Measurements from ENCODE around the gene CHRM3. TPM values are rescaled to one million over a fixed set of nuclear protein-coding genes. Genes with fewer than 3 reads are reported as not detected.

Gene CHRM3
- total and polyA plus RNA-seq, 8 donors = 0.92 to 222 (median 4.6) TPM

DNA sequence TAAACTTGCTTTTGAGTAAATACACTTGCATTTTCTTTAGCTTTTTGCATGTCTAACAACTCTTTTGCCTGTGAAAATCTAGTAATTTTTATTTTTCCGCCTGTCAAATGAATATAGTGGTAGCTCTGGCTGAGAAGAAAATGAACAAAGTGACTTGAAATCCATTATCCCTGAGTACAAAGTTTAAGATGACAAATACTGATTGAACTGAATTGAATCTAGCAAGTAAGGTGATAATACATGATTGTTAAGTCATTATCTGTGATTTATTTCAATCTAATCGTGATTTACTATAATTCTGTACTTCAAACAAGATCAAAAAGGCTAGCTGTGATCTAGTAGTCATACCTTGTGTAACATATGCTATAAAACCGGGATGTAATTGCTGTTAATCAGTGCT lies 42.8 kb downstream of the CHRM3 start:
- 40 to 63% (median 55%) methylated on average over 3 of the region's 3 CpGs for WGBS, 5 donors
- Histone ChIP-seq H3K36me3 (no peaks in the 10 kb centered on the region), H3K9me3 (no peaks in the 10 kb centered on the region), H3K4me3 (no peak overlapping the region), H3K27me3 (no peaks in the 10 kb centered on the region), H3K27ac (no peak overlapping the region), H3K4me1 (peaks cover 0 to 28% (median 6%) of the 10 kb centered on the region in 4 donors)
- no peak for TF ChIP-seq EP300 (IDR thresholded peaks at IDR 0.05)
- no peak for TF ChIP-seq POLR2AphosphoS5 (IDR thresholded peaks at IDR 0.05)
- TF ChIP-seq POLR2A (IDR thresholded peaks at IDR 0.05) = no peak
- TF ChIP-seq, protein P1, sequence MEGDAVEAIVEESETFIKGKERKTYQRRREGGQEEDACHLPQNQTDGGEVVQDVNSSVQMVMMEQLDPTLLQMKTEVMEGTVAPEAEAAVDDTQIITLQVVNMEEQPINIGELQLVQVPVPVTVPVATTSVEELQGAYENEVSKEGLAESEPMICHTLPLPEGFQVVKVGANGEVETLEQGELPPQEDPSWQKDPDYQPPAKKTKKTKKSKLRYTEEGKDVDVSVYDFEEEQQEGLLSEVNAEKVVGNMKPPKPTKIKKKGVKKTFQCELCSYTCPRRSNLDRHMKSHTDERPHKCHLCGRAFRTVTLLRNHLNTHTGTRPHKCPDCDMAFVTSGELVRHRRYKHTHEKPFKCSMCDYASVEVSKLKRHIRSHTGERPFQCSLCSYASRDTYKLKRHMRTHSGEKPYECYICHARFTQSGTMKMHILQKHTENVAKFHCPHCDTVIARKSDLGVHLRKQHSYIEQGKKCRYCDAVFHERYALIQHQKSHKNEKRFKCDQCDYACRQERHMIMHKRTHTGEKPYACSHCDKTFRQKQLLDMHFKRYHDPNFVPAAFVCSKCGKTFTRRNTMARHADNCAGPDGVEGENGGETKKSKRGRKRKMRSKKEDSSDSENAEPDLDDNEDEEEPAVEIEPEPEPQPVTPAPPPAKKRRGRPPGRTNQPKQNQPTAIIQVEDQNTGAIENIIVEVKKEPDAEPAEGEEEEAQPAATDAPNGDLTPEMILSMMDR (IDR thresholded peaks at IDR 0.05) = no peak
- DNase-seq = no peak
- intact Hi-C loops (cut with DNase I; ENCODE audit: low total_unique reads) = no loop called here

DNA sequence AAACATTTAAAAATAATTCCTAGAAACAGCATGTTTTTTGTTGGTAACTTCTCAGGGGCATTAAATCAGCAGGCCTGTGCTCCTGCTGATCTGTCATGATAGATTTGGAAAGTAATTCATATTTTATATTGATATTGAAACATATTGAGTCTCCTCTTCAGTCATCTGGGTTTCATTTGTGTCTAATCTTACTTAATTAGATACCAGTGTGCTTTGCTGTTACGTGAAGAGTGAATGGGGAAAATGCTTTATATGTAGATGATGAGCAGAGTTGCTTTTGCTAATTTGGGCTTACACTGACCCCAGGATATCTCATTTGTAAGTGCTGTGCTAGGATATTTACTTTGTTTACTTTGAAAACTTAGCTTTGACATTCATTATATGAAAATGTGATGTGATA lies 45.9 kb downstream of the CHRM3 start:
- Histone ChIP-seq H3K36me3 (no peaks in the 10 kb centered on the region), H3K27ac (no peak overlapping the region), H3K4me1 (peaks cover 0 to 35% (median 6%) of the 10 kb centered on the region in 4 donors), H3K9me3 (no peaks in the 10 kb centered on the region), H3K4me3 (no peak overlapping the region), H3K27me3 (no peaks in the 10 kb centered on the region)
- intact Hi-C loops (cut with DNase I; ENCODE audit: low total_unique reads) = no loop called here
- DNase-seq = no peak
- 75 to 90% (median 85%) methylated on average over 1 of the region's 1 CpG for WGBS, 5 donors
- no peak for TF ChIP-seq EP300 (IDR thresholded peaks at IDR 0.05)
- TF ChIP-seq, protein P1 (IDR thresholded peaks at IDR 0.05) = no peak
- TF ChIP-seq POLR2AphosphoS5 (IDR thresholded peaks at IDR 0.05) = no peak
- no peak for TF ChIP-seq POLR2A (IDR thresholded peaks at IDR 0.05)

DNA sequence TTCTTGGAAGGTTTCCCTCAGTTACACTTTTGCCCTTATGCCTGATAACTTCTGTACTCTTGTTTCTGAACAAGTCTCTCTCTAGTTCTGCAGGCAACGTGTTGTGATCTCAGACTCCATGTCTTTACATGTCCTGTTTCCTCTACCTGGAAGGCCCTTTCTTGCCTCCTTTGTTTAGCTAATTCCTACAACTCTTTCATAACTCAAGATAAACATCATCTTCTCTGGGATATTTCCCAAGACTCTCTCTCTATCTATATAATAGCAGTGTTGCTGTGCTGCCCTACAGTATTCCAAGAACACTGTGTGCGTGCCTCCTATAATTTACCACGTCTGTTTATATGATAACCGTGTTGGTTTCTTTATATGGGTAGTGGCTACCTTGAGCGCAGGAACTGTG lies 47.8 kb downstream of the CHRM3 start:
- Histone ChIP-seq H3K4me1 (peaks cover 0 to 29% (median 3%) of the 10 kb centered on the region in 4 donors), H3K27me3 (no peaks in the 10 kb centered on the region), H3K36me3 (no peaks in the 10 kb centered on the region), H3K9me3 (no peaks in the 10 kb centered on the region), H3K27ac (no peak overlapping the region), H3K4me3 (no peak overlapping the region)
- WGBS, 5 donors = 73 to 80% (median 75%) methylated on average over 5 of the region's 5 CpGs
- intact Hi-C loops (cut with DNase I; ENCODE audit: low total_unique reads) = no loop called here
- DNase-seq = no peak
- TF ChIP-seq POLR2A (IDR thresholded peaks at IDR 0.05) (no peak), POLR2AphosphoS5 (IDR thresholded peaks at IDR 0.05) (no peak), EP300 (IDR thresholded peaks at IDR 0.05) (no peak)
- TF ChIP-seq, protein P1 (IDR thresholded peaks at IDR 0.05) = no peak
